HepG2 (cell line): ENCODE measurements around the gene BET1L. TPM values are rescaled to one million over a fixed set of nuclear protein-coding genes. Genes with fewer than 3 reads are reported as not detected.

Source experiments
- BRCA1 ChIP-seq: sonication (generic); formaldehyde crosslinking; IDR thresholded peaks from 2 replicates; pipeline ENCODE4 v1.4.0; 2020; ENCODE audit warnings: missing genetic modification reagents
- CEBPG ChIP-seq: IDR thresholded peaks from 2 replicates; pipeline ENCODE4 v1.6.1; 2016
- EED ChIP-seq: sonication (generic); formaldehyde crosslinking; IDR thresholded peaks from 2 replicates; pipeline ENCODE4 v1.5.0; 2020; ENCODE audit warnings: mild to moderate bottlenecking, missing genetic modification reagents
- ELF4 ChIP-seq: sonication (generic); formaldehyde crosslinking; IDR thresholded peaks from 2 replicates; pipeline ENCODE4 v1.5.0; 2020; ENCODE audit warnings: missing genetic modification reagents, mild to moderate bottlenecking, moderate library complexity, borderline replicate concordance
- ERF ChIP-seq: IDR thresholded peaks from 2 replicates; pipeline ENCODE4 v1.6.1; 2018; ENCODE audit warnings: missing biosample characterization, missing genetic modification reagents
- FOXP4 ChIP-seq: sonication (generic); formaldehyde crosslinking; IDR thresholded peaks from 2 replicates; pipeline ENCODE4 v1.4.0; 2020; ENCODE audit warnings: missing genetic modification reagents
- HDAC2 ChIP-seq: sonication (generic); formaldehyde crosslinking; IDR thresholded peaks from 2 replicates; pipeline ENCODE4 v1.4.0; 2020; ENCODE audit warnings: missing genetic modification reagents
- IKZF4 ChIP-seq: sonication (generic); formaldehyde crosslinking; IDR thresholded peaks from 2 replicates; pipeline ENCODE4 v1.5.1; 2020; ENCODE audit warnings: borderline replicate concordance, mild to moderate bottlenecking, low read depth, missing genetic modification reagents; ENCODE audit errors: not compliant biosample characterization
- KDM5A ChIP-seq: fragments of 200-600 bp; sonication (generic); IDR thresholded peaks from 2 replicates; pipeline ENCODE4 v1.7.0; 2018; ENCODE audit warnings: antibody characterized with exemption, mild to moderate bottlenecking, low read length, borderline replicate concordance
- MED1 ChIP-seq: sonication (generic); formaldehyde crosslinking; IDR thresholded peaks from 2 replicates; pipeline ENCODE4 v1.4.0; 2020; ENCODE audit warnings: missing genetic modification reagents
- POGK ChIP-seq: sonication (generic); formaldehyde crosslinking; conservative IDR thresholded peaks from 2 replicates; pipeline ENCODE4 v1.8.0; 2022; ENCODE audit warnings: mild to moderate bottlenecking, moderate library complexity, missing genetic modification reagents
- POLR2A ChIP-seq, 2 experiments: IDR thresholded peaks; 2 replicates each; pipeline ENCODE4 v1.6.1; 2011; ENCODE audit warnings: low read depth in 2 of 2, low read length in 2 of 2, mild to moderate bottlenecking in 1 of 2, moderate library complexity in 1 of 2; ENCODE audit not compliant: insufficient read depth in 1 of 2
- SMC3 ChIP-seq: IDR thresholded peaks from 2 replicates; pipeline ENCODE4 v1.6.1; 2011; ENCODE audit warnings: low read length, improper control_type of control experiment
- SRY ChIP-seq: sonication (generic); formaldehyde crosslinking; IDR thresholded peaks from 2 replicates; pipeline ENCODE4 v1.8.0; 2022; ENCODE audit warnings: mild to moderate bottlenecking, missing genetic modification reagents
- ZC3H4 ChIP-seq: sonication (generic); formaldehyde crosslinking; IDR thresholded peaks from 2 replicates; pipeline ENCODE4 v1.4.0; 2020; ENCODE audit warnings: missing genetic modification reagents, borderline replicate concordance
- ZMYM4 ChIP-seq: sonication (generic); formaldehyde crosslinking; IDR thresholded peaks from 2 replicates; pipeline ENCODE4 v1.8.1; 2023; ENCODE audit warnings: mild to moderate bottlenecking, missing genetic modification reagents
- ZNF343 ChIP-seq: sonication (generic); formaldehyde crosslinking; IDR thresholded peaks from 2 replicates; pipeline ENCODE4 v1.4.0; 2020; ENCODE audit warnings: mild to moderate bottlenecking, missing genetic modification reagents
- ZNF510 ChIP-seq: sonication (generic); formaldehyde crosslinking; IDR thresholded peaks from 2 replicates; pipeline ENCODE4 v1.4.0; 2020; ENCODE audit warnings: low read depth, mild to moderate bottlenecking, missing genetic modification reagents
- ZNF678 ChIP-seq: sonication (generic); formaldehyde crosslinking; IDR thresholded peaks from 2 replicates; pipeline ENCODE4 v1.4.0; 2020; ENCODE audit warnings: mild to moderate bottlenecking, missing genetic modification reagents
- polyA plus RNA-seq, 8 experiments: library from polyadenylated mRNA; depleted of rRNA in 3 of 8; stranded (reverse) in 7 of 8; unstranded in 1 of 8; fragments of >200 nt; fragmentation: Illumina TruSeq in 4 of 8; extraction: Trizol in 4 of 8; gene quantifications; 2 replicates each; pipeline versions ENCODE4 v1.2.1 to v1.2.3, GENCODE V29; 2011 to 2016; ENCODE audit warnings: low read depth in 4 of 8, missing spikeins in 1 of 8, mixed read lengths in 1 of 8; ENCODE audit not compliant: insufficient read depth in 1 of 8
- total RNA-seq, 5 experiments: library from RNA; depleted of rRNA; stranded (reverse); fragments of >200 nt; fragmentation: Illumina TruSeq; extraction: Trizol; gene quantifications; 2 replicates each; pipeline ENCODE4 v1.2.3, GENCODE V29; 2016; ENCODE audit warnings: low read depth in 1 of 5
- TF ChIP-seq, protein P1 (sequence below): sonication (generic); formaldehyde crosslinking; IDR thresholded peaks from 2 replicates; pipeline ENCODE4 v1.4.0; 2020; ENCODE audit warnings: missing genetic modification reagents, mild to moderate bottlenecking, borderline replicate concordance

The BET1L gene
- total and polyA plus RNA-seq, 2 of the 13 experiments (the other 11 are each of a cell fraction or from before 2014, with no cell fraction given): 26.2 to 59.6 TPM

DNA sequence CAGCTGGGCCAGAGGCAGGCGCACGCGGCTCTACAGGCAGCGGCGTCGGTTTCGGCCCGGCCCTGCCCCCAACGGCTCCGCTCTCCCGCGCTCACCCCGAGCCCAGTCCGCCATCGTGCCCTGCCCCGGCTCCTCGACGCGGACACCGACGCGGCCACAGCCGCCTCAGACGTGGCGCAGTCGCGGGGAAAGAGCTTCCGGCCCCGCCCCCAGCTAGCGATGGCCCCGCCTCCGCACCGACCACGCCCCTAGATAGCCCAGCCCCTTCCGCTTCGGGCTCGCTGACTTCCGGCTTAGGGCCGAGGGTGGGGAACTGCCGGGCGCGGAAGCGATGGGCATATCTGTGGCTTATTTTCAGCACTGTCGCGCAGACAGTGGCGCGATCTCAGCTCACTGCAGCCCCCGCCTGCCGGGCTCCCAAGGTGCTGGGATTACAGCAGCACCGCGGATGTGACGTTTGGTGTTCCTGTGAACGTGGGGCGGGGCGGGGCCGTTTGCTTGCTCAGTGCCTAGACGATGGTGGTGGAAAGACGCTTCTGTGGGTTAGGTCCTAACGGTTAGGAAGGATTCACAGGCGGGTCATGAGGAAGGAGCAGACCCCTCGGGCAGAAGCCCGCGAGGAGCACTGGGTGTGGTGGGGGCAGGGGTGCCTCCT, at the start of gene BET1L, which contains the start of gene RIC8A (continued):
- TF ChIP-seq, protein P1, sequence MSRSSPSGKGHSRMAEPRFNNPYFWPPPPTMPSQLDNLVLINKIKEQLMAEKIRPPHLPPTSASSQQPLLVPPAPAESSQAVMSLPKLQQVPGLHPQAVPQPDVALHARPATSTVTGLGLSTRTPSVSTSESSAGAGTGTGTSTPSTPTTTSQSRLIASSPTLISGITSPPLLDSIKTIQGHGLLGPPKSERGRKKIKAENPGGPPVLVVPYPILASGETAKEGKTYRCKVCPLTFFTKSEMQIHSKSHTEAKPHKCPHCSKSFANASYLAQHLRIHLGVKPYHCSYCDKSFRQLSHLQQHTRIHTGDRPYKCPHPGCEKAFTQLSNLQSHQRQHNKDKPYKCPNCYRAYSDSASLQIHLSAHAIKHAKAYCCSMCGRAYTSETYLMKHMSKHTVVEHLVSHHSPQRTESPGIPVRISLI (CRISPR knock-in tag): no peak
- peak; percentile 64; the same call in 1 of the 2 replicates for TF ChIP-seq EED (CRISPR knock-in tag)
- peak; percentile 78; the same call in 1 of the 2 replicates for TF ChIP-seq ZNF343 (CRISPR knock-in tag)
- no peak for TF ChIP-seq ZNF678 (CRISPR knock-in tag)
- peak; percentile 69 for TF ChIP-seq MED1 (CRISPR knock-in tag)
- TF ChIP-seq ELF4 (CRISPR knock-in tag): peak; percentile 89; the same call in 1 of the 2 replicates
- TF ChIP-seq ZNF510: 0 out of 2 replicates have a peak, but pooled peaks have one; percentile 77
- TF ChIP-seq FOXP4: 0 out of 2 replicates have a peak, but pooled peaks have one; percentile 24
- peak; percentile 92 for TF ChIP-seq SRY
- peak; percentile 87 for TF ChIP-seq POGK (CRISPR knock-in tag)
- TF ChIP-seq ERF (CRISPR knock-in tag): peak; percentile 71; the same call in 1 of the 2 replicates
- TF ChIP-seq BRCA1 (CRISPR knock-in tag): no peak; the same call in 1 of the 2 replicates
- peak in 1 of 2 experiments; percentile 79; a peak in 2 of 4 replicates for TF ChIP-seq POLR2A (IDR thresholded peaks at IDR 0.05; ENCODE audit: insufficient read depth in 1 of 2, low read depth in 2 of 2, low read length in 2 of 2)
- peak; percentile 72; the same call in 1 of the 2 replicates for TF ChIP-seq KDM5A
- peak; percentile 86 for TF ChIP-seq IKZF4
- TF ChIP-seq ZC3H4: no peak
- TF ChIP-seq CEBPG: no peak
- no peak for TF ChIP-seq SMC3
- peak; percentile 52 for TF ChIP-seq ZMYM4 (CRISPR knock-in tag)
- peak; percentile 45 for TF ChIP-seq HDAC2 (CRISPR knock-in tag)
